Measurements from ENCODE around the gene COX19. TPM values are rescaled to one million over a fixed set of nuclear protein-coding genes. Genes with fewer than 3 reads are reported as not detected.

The COX19 gene
- total and polyA plus RNA-seq, 2 donors (not counting 1 experiment from before 2014, with no cell fraction given) = 4.3 to 11.7 TPM

DNA sequence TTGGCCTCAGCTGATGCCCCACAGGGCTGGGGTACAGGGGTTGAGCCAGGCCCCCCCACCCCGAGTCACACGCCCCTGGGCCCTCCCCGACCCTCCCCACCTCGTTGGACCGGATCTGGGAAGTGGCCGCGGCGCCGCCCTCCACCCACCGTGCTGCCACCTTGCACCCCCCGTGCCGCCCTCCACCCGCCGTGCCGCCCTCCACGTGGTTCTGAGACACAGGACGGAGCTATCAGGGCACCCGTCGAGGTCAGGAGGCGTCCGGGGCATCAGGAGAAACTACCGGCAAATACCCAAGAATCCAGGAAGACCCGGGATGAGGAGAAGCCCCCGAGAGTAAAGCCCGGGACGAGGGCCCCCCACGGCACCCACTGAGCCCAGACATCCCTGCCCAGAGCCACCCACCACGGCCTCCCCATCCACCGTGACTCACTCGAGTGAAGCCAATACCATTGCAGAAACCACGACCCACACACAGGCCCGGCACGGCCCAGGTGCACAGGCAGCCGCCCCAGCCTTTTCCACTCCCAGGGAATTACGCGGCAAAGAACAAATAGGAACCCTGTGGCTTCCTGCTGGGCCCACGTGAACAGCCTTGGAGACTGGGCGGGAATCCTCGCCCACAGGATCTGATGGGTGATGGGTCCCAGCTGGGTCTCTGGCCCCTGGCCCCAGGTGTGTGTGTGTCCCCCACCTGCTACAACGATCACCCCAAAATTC is 54.8 kb downstream of the COX19 start:
- Histone ChIP-seq H3K4me2 (ENCODE audit: extremely low read depth, insufficient read depth, low read length) (no peak overlapping the region), H3K36me3 (ENCODE audit: control insufficient read depth, insufficient read depth, low read length) (no peaks in the 10 kb centered on the region), H3K4me1 (ENCODE audit: control insufficient read depth, extremely low read depth, insufficient read depth, low read length) (peaks cover 2% of the 10 kb centered on the region), H4K20me1 (ENCODE audit: control insufficient read depth, extremely low read depth, insufficient read depth, low read length) (no peaks in the 10 kb centered on the region), H3K27me3 (ENCODE audit: control insufficient read depth, insufficient read depth, low read length) (no peaks in the 10 kb centered on the region), H3K9me3 (ENCODE audit: control insufficient read depth, insufficient read depth, low read depth, low read length) (no peaks in the 10 kb centered on the region), H3K4me3 (replicated peaks in 1 of 4; ENCODE audit: control extremely low read depth in 1 of 4, insufficient read depth in 1 of 4, low read depth in 3 of 4, low read length in 4 of 4) (no peak overlapping the region), H2AFZ (ENCODE audit: low read length) (no peak overlapping the region), H3K27ac (ENCODE audit: insufficient read depth, low read length) (no peak overlapping the region), H3K79me2 (ENCODE audit: control insufficient read depth, insufficient read depth, low read length) (no peaks in the 10 kb centered on the region), H3K9ac (ENCODE audit: insufficient read depth, low read length) (no peak overlapping the region)
- DNase-seq (ENCODE audit: low read depth in 2 of 2) = no peak
- TF ChIP-seq, protein P1, sequence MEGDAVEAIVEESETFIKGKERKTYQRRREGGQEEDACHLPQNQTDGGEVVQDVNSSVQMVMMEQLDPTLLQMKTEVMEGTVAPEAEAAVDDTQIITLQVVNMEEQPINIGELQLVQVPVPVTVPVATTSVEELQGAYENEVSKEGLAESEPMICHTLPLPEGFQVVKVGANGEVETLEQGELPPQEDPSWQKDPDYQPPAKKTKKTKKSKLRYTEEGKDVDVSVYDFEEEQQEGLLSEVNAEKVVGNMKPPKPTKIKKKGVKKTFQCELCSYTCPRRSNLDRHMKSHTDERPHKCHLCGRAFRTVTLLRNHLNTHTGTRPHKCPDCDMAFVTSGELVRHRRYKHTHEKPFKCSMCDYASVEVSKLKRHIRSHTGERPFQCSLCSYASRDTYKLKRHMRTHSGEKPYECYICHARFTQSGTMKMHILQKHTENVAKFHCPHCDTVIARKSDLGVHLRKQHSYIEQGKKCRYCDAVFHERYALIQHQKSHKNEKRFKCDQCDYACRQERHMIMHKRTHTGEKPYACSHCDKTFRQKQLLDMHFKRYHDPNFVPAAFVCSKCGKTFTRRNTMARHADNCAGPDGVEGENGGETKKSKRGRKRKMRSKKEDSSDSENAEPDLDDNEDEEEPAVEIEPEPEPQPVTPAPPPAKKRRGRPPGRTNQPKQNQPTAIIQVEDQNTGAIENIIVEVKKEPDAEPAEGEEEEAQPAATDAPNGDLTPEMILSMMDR (conservative IDR thresholded peaks at IDR 0.05 in 1 of 2, IDR thresholded peaks at IDR 0.05 in 1 of 2; ENCODE audit: low read depth in 1 of 2, low read length in 2 of 2) = no peak
- no peak for TF ChIP-seq EZH2 (IDR thresholded peaks at IDR 0.05; ENCODE audit: low read length, missing control alignments)

DNA sequence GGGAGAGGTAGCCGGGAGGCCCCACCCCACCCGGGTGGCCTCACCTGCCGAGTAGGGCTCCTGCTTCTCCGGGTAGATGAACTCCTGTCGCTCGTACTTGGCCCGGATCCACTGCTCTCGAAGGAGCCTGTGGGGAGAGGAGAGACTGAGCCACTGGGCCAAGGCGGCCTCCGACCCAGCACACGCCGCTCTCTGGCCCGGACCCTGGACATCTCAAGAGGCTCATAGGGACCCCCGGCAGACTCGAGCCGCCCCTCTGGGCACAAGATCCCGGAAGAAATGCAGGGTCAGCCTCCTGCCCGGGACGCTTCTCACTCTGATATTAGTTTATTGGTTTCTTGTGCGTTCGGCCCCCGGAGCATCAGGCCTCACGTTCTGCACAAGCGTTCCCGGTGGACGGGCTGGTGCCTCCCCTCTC is 55.4 kb downstream of the COX19 start:
- Histone ChIP-seq H3K4me1 (ENCODE audit: control insufficient read depth, extremely low read depth, insufficient read depth, low read length) (peaks cover 2% of the 10 kb centered on the region), H3K27me3 (ENCODE audit: control insufficient read depth, insufficient read depth, low read length) (no peaks in the 10 kb centered on the region), H3K27ac (ENCODE audit: insufficient read depth, low read length) (no peak overlapping the region), H3K36me3 (ENCODE audit: control insufficient read depth, insufficient read depth, low read length) (no peaks in the 10 kb centered on the region), H3K9me3 (ENCODE audit: control insufficient read depth, insufficient read depth, low read depth, low read length) (no peaks in the 10 kb centered on the region), H3K4me2 (ENCODE audit: extremely low read depth, insufficient read depth, low read length) (no peak overlapping the region), H3K9ac (ENCODE audit: insufficient read depth, low read length) (no peak overlapping the region), H3K4me3 (replicated peaks in 1 of 4; ENCODE audit: control extremely low read depth in 1 of 4, insufficient read depth in 1 of 4, low read depth in 3 of 4, low read length in 4 of 4) (no peak overlapping the region), H2AFZ (ENCODE audit: low read length) (no peak overlapping the region), H3K79me2 (ENCODE audit: control insufficient read depth, insufficient read depth, low read length) (no peaks in the 10 kb centered on the region), H4K20me1 (ENCODE audit: control insufficient read depth, extremely low read depth, insufficient read depth, low read length) (no peaks in the 10 kb centered on the region)
- no peak for DNase-seq (ENCODE audit: low read depth in 2 of 2)
- no peak for TF ChIP-seq EZH2 (IDR thresholded peaks at IDR 0.05; ENCODE audit: low read length, missing control alignments)
- TF ChIP-seq, protein P1 (conservative IDR thresholded peaks at IDR 0.05 in 1 of 2, IDR thresholded peaks at IDR 0.05 in 1 of 2; ENCODE audit: low read depth in 1 of 2, low read length in 2 of 2) = no peak

DNA sequence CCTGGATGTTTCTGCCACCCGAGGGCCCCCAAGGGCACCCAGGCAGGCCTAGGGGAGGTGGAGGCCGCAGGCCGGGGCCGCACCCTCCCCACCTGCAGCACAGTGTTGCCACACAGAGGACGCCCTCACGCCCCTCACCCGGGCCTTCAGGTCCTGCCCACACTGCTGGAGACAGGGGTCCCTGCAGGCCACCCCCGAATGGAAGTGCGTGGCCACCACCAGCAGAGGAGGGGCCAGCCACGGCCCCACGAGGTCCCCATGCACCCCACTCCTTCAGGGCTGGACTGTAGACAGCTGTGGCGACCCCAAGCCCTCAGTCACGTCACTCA is 56.3 kb downstream of the COX19 start:
- Histone ChIP-seq H3K9ac (ENCODE audit: insufficient read depth, low read length) (no peak overlapping the region), H3K79me2 (ENCODE audit: control insufficient read depth, insufficient read depth, low read length) (no peaks in the 10 kb centered on the region), H3K27me3 (ENCODE audit: control insufficient read depth, insufficient read depth, low read length) (no peaks in the 10 kb centered on the region), H2AFZ (ENCODE audit: low read length) (no peak overlapping the region), H3K27ac (ENCODE audit: insufficient read depth, low read length) (no peak overlapping the region), H3K9me3 (ENCODE audit: control insufficient read depth, insufficient read depth, low read depth, low read length) (no peaks in the 10 kb centered on the region), H3K4me1 (ENCODE audit: control insufficient read depth, extremely low read depth, insufficient read depth, low read length) (peaks cover 2% of the 10 kb centered on the region), H3K4me3 (replicated peaks in 1 of 4; ENCODE audit: control extremely low read depth in 1 of 4, insufficient read depth in 1 of 4, low read depth in 3 of 4, low read length in 4 of 4) (no peak overlapping the region), H3K4me2 (ENCODE audit: extremely low read depth, insufficient read depth, low read length) (no peak overlapping the region), H4K20me1 (ENCODE audit: control insufficient read depth, extremely low read depth, insufficient read depth, low read length) (no peaks in the 10 kb centered on the region), H3K36me3 (ENCODE audit: control insufficient read depth, insufficient read depth, low read length) (no peaks in the 10 kb centered on the region)
- no peak for DNase-seq (ENCODE audit: low read depth in 2 of 2)
- TF ChIP-seq, protein P1 (conservative IDR thresholded peaks at IDR 0.05 in 1 of 2, IDR thresholded peaks at IDR 0.05 in 1 of 2; ENCODE audit: low read depth in 1 of 2, low read length in 2 of 2) = no peak
- TF ChIP-seq EZH2 (IDR thresholded peaks at IDR 0.05; ENCODE audit: low read length, missing control alignments) = no peak

Data from fibroblast of lung (primary cell).